ENCODE results near the gene RASGRP1.

The RASGRP1 gene

GRCh38 chr15:38563723-38564519, 693 bp downstream of the RASGRP1 start:
- peak; percentile 84 for DNase-seq

GRCh38 chr15:38562278-38562677, 2.3 kb downstream of the RASGRP1 start:
- no peak for DNase-seq

- no peak for DNase-seq
Observed at GRCh38 chr15:38560456-38560926, 4.1 kb downstream of the RASGRP1 start.

- DNase-seq, result no peak
Observed at GRCh38 chr15:38559636-38560307, 4.8 kb downstream of the RASGRP1 start.

GRCh38 chr15:38559131-38559530, 5.5 kb downstream of the RASGRP1 start:
- DNase-seq, result no peak

- DNase-seq, result no peak
Observed at GRCh38 chr15:38558372-38559059, 6.1 kb downstream of the RASGRP1 start.

GRCh38 chr15:38557921-38558320, 6.7 kb downstream of the RASGRP1 start:
- DNase-seq, result no peak

- DNase-seq, result no peak
Observed at GRCh38 chr15:38555686-38556334, 8.8 kb downstream of the RASGRP1 start.

GRCh38 chr15:38554354-38554753, 10.3 kb downstream of the RASGRP1 start:
- DNase-seq, result no peak

GRCh38 chr15:38553071-38553470, 11.5 kb downstream of the RASGRP1 start:
- no peak for DNase-seq

GRCh38 chr15:38551720-38552648, 12.6 kb downstream of the RASGRP1 start:
- DNase-seq, result no peak

GRCh38 chr15:38549222-38549621, 15.4 kb downstream of the RASGRP1 start:
- DNase-seq, result no peak

- no peak for DNase-seq
Observed at GRCh38 chr15:38547255-38547997, 17.2 kb downstream of the RASGRP1 start.

GRCh38 chr15:38545179-38545578, 19.4 kb downstream of the RASGRP1 start:
- DNase-seq, result no peak

- DNase-seq, result no peak
Observed at GRCh38 chr15:38541026-38541425, 23.6 kb downstream of the RASGRP1 start.

- no peak for DNase-seq
Observed at GRCh38 chr15:38540510-38540909, 24.1 kb downstream of the RASGRP1 start.

- no peak for DNase-seq
Observed at GRCh38 chr15:38539008-38539343, 25.6 kb downstream of the RASGRP1 start.

- no peak for DNase-seq
Observed at GRCh38 chr15:38538328-38539007, 26.1 kb downstream of the RASGRP1 start.

- no peak for DNase-seq
Observed at GRCh38 chr15:38536201-38536676, 28.4 kb downstream of the RASGRP1 start.

GRCh38 chr15:38535491-38536200, 29.0 kb downstream of the RASGRP1 start:
- DNase-seq, result no peak

Measured in activated effector memory CD4-positive, alpha-beta T cell treated with Interleukin-2 at 50 U/mL for 16 hours (primary cell).